DMS53 treated with DMSO at 0.1 percent for 48 hours (cell line): ENCODE data around the gene SCO2.

Source experiments
- DNase-seq: peaks from one replicate; lab custom pipeline; 2025; ENCODE audit not compliant: unreplicated experiment; lab: John Stamatoyannopoulos, UW

The SCO2 gene

GRCh38 chr22:50532824-50533796 is 7.7 kb upstream of the SCO2 start:
- DNase-seq: no peak

- peak; percentile 26 for DNase-seq
These were observed 6.7 kb upstream of the SCO2 start for GRCh38 chr22:50531962-50532674.

GRCh38 chr22:50531546-50531961 is 6.2 kb upstream of the SCO2 start:
- peak; percentile 40 for DNase-seq

GRCh38 chr22:50530877-50531545 is 5.6 kb upstream of the SCO2 start:
- DNase-seq: peak; percentile 55

- DNase-seq: no peak
These were observed 5.1 kb upstream of the SCO2 start for GRCh38 chr22:50530580-50530876.

GRCh38 chr22:50529897-50530579 is 4.6 kb upstream of the SCO2 start, which contains the start of gene TYMP:
TYMP (minus strand) TSS chr22:50530012; CDS start chr22:50529709, 303 bp downstream.
- DNase-seq: peak; percentile 44

GRCh38 chr22:50529416-50529896 is 4.1 kb upstream of the SCO2 start:
- DNase-seq: no peak

GRCh38 chr22:50528682-50529415 is 3.5 kb upstream of the SCO2 start:
- DNase-seq: no peak

- no peak for DNase-seq
These were observed 2.7 kb upstream of the SCO2 start for GRCh38 chr22:50527921-50528681.

GRCh38 chr22:50526834-50527801 is 1.7 kb upstream of the SCO2 start:
- DNase-seq: peak; percentile 24

GRCh38 chr22:50526108-50526833 is 873 bp upstream of the SCO2 start:
- DNase-seq: peak; percentile 33

GRCh38 chr22:50525858-50526107 is 385 bp upstream of the SCO2 start:
- no peak for DNase-seq

- peak; percentile 20 for DNase-seq
These were observed 708 bp downstream of the SCO2 start for GRCh38 chr22:50524676-50525103.

GRCh38 chr22:50523806-50524675 is 1.4 kb downstream of the SCO2 start:
- peak; percentile 8 for DNase-seq

- DNase-seq: no peak
These were observed 2.0 kb downstream of the SCO2 start for GRCh38 chr22:50523458-50523805.

GRCh38 chr22:50522806-50523438 is 2.5 kb downstream of the SCO2 start:
- DNase-seq: no peak
